ENCODE results near the gene EIF2B2.

EIF2B2 gene

GRCh38 chr14:74973905-74974363 is 28.8 kb upstream of the EIF2B2 start:
- no peak for DNase-seq (ENCODE audit: low read depth in 2 of 2)

GRCh38 chr14:74974364-74975058 is 28.2 kb upstream of the EIF2B2 start:
- no peak for DNase-seq (ENCODE audit: low read depth in 2 of 2)

- DNase-seq (ENCODE audit: low read depth in 2 of 2), result no peak
Observed at GRCh38 chr14:74975059-74975810, 27.5 kb upstream of the EIF2B2 start.

GRCh38 chr14:74976264-74977113 is 26.2 kb upstream of the EIF2B2 start:
- DNase-seq (ENCODE audit: low read depth in 2 of 2), result no peak

GRCh38 chr14:74977164-74977900 is 25.4 kb upstream of the EIF2B2 start:
- DNase-seq (ENCODE audit: low read depth in 2 of 2), result no peak

GRCh38 chr14:74977901-74978385 is 24.8 kb upstream of the EIF2B2 start:
- no peak for DNase-seq (ENCODE audit: low read depth in 2 of 2)

- no peak for DNase-seq (ENCODE audit: low read depth in 2 of 2)
Observed at GRCh38 chr14:74978416-74978947, 24.2 kb upstream of the EIF2B2 start.

GRCh38 chr14:74979029-74979428 is 23.7 kb upstream of the EIF2B2 start:
- no peak for DNase-seq (ENCODE audit: low read depth in 2 of 2)

GRCh38 chr14:74979442-74980397 is 23.0 kb upstream of the EIF2B2 start:
- DNase-seq (ENCODE audit: low read depth in 2 of 2), result no peak

- DNase-seq (ENCODE audit: low read depth in 2 of 2), result no peak
Observed at GRCh38 chr14:74980398-74980730, 22.4 kb upstream of the EIF2B2 start.

- no peak for DNase-seq (ENCODE audit: low read depth in 2 of 2)
Observed at GRCh38 chr14:74980731-74981461, 21.8 kb upstream of the EIF2B2 start.

- DNase-seq (ENCODE audit: low read depth in 2 of 2), result no peak
Observed at GRCh38 chr14:74981462-74981782, 21.3 kb upstream of the EIF2B2 start.

GRCh38 chr14:74981833-74982232 is 20.9 kb upstream of the EIF2B2 start:
- no peak for DNase-seq (ENCODE audit: low read depth in 2 of 2)

- no peak for DNase-seq (ENCODE audit: low read depth in 2 of 2)
Observed at GRCh38 chr14:74982661-74983060, 20.1 kb upstream of the EIF2B2 start.

GRCh38 chr14:74983343-74983742 is 19.4 kb upstream of the EIF2B2 start:
- DNase-seq (ENCODE audit: low read depth in 2 of 2), result no peak

- DNase-seq (ENCODE audit: low read depth in 2 of 2), result no peak
Observed at GRCh38 chr14:74984236-74985027, 18.3 kb upstream of the EIF2B2 start.

GRCh38 chr14:74985028-74985310 is 17.8 kb upstream of the EIF2B2 start:
- no peak for DNase-seq (ENCODE audit: low read depth in 2 of 2)

GRCh38 chr14:74985806-74986205 is 16.9 kb upstream of the EIF2B2 start:
- DNase-seq (ENCODE audit: low read depth in 2 of 2), result no peak

GRCh38 chr14:74988131-74988530 is 14.6 kb upstream of the EIF2B2 start:
- DNase-seq (ENCODE audit: low read depth in 2 of 2), result no peak

Measured in activated CD4-positive, alpha-beta T cell treated with anti-CD3 and anti-CD28 coated beads for 24 hours (primary cell).